Measurements from ENCODE around the gene ADAM33. TPM values are rescaled to one million over a fixed set of nuclear protein-coding genes. Genes with fewer than 3 reads are reported as not detected.

The ADAM33 gene
- total RNA-seq, 2 experiments from 2014 or later = not detected

DNA sequence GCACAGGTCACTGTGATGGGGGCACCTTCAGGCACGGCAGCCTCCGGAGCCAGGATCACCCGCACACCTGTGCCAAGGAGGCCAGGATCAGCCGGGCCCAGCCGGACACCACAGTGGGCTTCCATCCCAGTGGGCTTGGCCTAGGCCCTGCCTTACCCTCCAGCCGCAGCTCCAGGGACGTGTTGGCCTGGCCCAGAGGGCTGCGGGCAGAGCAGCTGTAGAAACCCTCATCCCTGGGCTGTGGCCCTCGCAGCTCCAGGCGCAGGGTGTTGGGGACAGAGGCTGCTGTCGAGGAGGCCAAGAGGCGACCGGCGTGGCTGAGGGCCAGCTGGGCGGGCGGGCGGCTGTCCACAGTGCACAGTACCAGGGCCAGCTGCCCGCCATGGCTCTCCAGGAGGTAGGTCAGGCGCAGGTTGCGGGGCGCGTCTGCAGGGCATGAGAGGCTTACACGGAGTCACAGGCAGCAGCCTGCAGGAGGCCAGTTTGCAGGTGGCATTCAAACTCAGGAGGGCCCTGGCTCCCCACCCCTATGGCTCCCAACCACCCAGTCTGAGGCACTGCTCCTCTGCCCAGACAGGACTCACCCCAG is 11.0 kb upstream of the ADAM33 start:
- CTCF ChIA-PET = no interaction called here

DNA sequence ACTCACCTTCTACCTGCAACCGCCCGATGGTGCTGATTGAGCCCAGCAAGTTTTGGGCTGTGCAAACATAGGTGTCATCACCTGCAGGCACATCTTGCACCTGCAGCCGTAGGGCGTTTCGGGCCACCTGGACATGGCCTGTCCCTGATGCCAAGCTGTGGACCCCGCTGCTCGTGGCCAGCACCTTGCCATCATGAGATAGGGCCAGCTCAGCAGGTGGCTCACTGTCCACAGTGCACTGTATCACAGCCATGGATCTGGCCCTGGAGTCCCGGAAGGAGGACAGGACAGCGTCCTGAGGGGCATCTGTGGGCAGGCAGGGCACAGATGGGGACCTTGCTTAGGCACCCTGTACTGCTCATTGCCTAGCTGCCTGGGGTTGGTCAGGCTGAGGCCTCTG is 10.1 kb upstream of the ADAM33 start:
- POLR2A ChIA-PET = no interaction called here

More for the DNA sequence above, 11.0 kb upstream of the ADAM33 start:
- POLR2A ChIA-PET = no interaction called here

DNA sequence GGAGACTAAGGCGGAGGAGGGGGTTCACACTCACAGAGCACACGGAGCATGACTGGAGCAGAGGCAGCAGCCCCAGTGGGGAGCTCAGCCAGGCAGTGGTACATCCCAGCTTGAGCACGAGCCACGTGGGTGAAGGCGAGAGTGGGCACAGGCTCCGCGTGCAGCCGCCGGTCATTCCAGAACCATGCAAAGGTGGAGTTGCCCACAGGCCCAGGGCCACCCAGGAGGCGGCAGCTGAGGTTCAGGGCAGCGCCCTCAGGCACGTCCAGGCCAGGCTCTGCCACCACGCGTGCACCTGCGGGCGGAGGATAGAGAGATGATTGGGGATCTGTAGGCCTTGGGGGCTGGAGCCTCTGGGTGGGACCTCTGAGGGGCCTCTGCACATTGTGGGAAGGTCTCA is 9.5 kb upstream of the ADAM33 start:
- ChIA-PET CTCF (interaction anchor here (0.7 to 0.8 kb wide), 2 partner anchors 18 to 172 kb away, joined by 3 to 4 read pairs; no protein-coding TSS in a partner anchor), POLR2A (no interaction called here)

More for the DNA sequence above, 10.1 kb upstream of the ADAM33 start:
- CTCF ChIA-PET = no interaction called here

DNA sequence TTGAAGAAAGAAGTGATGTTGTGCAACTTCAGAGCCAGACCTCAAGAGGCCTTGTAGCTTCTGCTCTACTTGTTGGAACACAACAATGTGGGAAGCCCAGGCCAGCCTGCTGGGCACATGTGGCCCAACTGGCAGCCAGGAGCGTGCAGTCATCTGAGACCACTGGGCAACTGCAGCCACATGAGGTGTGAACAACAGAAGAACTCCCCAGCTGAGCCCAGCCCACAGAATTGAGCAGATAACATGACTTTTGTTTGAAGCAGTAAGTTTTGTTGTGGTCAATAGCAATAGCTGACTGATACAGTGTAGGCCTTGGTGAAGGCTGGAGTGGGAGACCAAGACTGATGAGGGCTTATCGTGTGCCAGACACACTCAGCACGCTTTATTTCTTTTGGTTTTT is 8.6 kb upstream of the ADAM33 start:
- POLR2A ChIA-PET = no interaction called here
- CTCF ChIA-PET = interaction anchor here (0.7 to 0.8 kb wide), 3 partner anchors 15 to 171 kb away, joined by 3 to 4 read pairs (median 3); no protein-coding TSS in a partner anchor

DNA sequence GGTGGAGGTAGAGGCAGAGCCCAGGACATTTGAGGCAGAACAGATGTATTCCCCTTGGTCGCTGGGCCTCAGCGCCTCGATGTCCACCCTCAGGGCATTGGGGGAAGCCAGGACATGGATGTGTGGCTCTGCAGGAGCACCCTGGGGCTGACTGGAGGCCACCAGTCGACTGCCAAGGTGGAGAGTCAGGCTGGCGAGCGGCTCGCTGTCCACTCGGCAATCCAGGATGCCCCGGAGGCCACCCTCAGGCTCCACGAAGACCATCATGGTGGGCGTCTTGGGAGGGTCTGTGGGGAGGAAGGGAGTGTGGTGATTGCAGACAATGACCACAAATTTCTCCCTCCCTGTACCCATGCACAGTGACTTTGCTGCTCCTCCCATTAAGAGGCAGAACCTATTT is 8.2 kb upstream of the ADAM33 start:
- ChIA-PET POLR2A (no interaction called here), CTCF (interaction anchor here (0.8 kb wide), 1 partner anchor 15 kb away, joined by 3 read pairs; no protein-coding TSS in a partner anchor)

DNA sequence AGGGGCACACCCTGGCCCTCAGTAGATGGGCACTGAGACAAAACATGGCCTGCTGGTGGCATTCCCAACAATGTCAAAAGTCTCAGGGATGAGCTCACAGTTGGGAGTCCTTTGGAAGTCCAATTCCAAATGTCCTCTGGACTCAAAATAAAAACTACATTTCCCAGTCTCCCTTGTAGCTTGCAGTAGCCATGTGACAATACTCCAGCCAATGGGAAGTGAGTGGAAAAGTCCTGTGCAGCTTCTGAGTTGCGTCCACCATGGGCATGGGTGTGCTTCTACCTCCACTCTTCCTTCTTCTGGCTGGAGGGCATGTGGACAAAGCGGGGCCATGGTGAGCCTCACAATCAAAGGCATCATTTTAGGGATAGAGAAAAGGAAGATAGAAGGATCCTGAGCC is 5.8 kb upstream of the ADAM33 start:
- ChIA-PET CTCF (interaction anchor here (1.9 kb wide), 1 partner anchor 11 kb away, joined by 9 read pairs; no protein-coding TSS in a partner anchor), POLR2A (no interaction called here)

DNA sequence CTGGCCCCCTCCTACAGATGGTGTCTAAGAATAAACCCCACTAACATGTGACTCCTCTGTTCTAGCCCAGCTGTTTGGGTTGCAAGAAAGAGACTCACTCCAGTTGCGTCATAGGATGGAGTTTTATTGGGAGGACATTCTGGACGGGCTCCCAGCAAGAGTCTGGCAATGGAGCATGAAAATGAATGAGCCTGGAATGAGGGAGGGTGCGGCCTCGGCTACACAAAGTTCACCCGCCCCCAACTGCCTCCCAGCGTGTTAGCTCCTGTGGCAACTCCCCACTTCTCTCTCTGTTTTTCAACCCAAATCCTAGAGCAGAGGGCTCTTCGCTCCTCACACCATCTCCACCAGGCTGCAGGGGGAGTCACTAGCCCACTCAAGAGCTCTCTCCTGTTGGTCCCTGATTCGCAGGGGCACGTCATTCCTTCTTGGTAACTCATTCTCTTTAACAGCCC is 5.1 kb upstream of the ADAM33 start:
- CTCF ChIA-PET = interaction anchor here (1.4 to 1.9 kb wide), 2 partner anchors 10 kb away, joined by 5 to 9 read pairs; no protein-coding TSS in a partner anchor
- POLR2A ChIA-PET = no interaction called here

DNA sequence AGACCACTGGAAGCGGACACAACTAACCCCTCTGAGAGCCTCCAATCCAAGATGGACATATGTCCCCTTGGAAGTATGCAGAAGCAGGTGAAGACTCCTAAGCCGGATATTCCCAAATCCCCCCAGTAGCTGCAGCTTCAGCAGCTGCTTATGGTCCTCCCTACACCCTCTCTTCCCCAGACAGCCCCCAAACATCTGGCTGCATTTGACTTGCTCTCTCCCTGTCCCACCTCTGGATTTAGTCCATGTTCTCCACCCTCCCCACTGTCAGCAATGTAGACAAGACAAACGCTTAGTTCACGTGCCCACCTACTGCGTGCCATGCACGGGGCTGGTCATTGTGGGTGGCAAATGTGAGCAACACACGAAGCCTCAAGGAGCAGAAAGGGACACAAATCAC is 4.6 kb upstream of the ADAM33 start:
- ChIA-PET POLR2A (no interaction called here), CTCF (interaction anchor here (0.6 to 1.4 kb wide), 2 partner anchors 10 to 33 kb away, joined by 4 to 5 read pairs; no protein-coding TSS in a partner anchor)

DNA sequence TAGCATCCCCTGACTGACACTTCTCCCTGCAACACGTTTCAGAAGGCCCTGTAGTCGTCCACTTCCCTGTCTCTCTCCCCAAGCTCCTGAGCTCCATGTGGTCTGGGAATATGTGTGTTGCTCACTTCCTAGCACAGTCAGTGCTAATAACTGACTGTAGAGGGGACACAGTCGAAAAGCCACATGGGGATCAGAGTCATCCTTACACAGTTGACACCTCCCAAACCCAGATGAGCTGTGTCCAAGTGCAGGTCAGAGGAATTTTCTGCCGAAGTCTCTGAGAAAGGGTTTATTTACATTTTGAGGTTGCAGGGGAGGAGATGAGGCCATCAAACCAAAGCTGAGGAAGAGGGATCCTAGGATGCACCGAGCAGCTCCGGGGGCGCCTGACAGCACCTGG is 3.5 kb upstream of the ADAM33 start:
- CTCF ChIA-PET = interaction anchor here (1.4 kb wide), 1 partner anchor 9 kb away, joined by 5 read pairs; no protein-coding TSS in a partner anchor
- POLR2A ChIA-PET = no interaction called here

DNA sequence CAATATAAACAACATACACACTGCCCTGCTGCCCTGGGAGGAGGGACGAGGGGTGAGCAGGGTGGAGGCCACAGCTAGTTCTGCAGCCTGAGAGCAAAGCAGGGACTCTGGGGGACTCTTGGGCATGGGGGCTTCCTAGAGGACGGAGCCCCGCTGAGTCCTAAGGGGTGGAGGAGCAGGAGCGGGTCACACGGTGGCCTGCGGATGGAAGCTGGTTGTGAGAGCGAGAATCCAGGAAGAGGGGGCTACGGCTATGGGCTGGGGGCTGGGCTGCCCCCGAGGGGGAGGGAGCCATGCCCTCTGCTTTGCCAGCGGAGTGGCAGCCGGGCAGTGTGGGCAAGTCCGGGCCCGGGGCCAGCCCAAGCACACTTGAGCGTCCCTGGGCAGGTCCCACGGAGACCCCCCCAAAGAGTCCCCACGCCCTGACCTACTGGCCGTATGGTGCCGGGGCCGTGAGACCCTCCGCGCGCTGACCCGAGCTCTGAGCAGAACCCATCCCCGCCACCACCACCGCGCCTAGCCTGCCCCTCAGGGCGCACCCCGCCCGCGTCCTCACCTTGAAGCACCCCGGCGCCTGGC is 369 bp downstream of the ADAM33 start:
- POLR2A ChIA-PET = no interaction called here
- CTCF ChIA-PET = no interaction called here

DNA sequence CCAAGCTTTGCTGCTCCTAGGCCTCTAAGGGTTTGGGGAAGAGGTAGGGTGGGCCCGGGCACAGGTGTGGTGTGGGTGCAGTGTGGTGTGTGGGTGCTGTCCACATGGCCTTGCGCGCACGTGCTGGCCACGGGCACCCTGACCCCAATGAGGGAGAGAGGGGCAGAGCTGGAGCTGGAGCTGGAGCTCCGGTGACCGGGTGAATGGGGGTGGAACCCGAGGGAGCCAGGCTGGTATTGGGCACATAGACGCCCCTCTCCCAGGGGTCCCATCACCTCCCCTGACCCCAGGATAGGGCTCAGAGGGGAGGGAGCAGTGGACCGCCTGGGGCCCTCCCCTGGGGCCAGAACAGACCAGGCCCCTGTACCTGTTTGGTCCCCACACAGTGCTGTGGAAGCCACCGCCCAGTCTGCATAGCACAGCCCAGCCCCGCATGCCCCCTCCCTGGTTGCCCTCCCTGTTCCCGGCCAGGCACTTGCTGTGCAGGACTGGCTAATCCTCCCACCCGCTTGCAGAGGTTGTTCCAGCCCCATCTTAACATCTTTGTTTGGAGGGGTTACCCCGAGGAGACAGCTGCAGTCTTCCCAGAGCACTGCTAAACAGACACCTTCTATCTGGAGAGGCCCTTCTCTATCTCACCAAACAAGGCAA is 984 bp downstream of the ADAM33 start:
- ChIA-PET CTCF (interaction anchor here (1.0 kb wide), 1 partner anchor 30 kb away, joined by 4 read pairs; no protein-coding TSS in a partner anchor), POLR2A (no interaction called here)

DNA sequence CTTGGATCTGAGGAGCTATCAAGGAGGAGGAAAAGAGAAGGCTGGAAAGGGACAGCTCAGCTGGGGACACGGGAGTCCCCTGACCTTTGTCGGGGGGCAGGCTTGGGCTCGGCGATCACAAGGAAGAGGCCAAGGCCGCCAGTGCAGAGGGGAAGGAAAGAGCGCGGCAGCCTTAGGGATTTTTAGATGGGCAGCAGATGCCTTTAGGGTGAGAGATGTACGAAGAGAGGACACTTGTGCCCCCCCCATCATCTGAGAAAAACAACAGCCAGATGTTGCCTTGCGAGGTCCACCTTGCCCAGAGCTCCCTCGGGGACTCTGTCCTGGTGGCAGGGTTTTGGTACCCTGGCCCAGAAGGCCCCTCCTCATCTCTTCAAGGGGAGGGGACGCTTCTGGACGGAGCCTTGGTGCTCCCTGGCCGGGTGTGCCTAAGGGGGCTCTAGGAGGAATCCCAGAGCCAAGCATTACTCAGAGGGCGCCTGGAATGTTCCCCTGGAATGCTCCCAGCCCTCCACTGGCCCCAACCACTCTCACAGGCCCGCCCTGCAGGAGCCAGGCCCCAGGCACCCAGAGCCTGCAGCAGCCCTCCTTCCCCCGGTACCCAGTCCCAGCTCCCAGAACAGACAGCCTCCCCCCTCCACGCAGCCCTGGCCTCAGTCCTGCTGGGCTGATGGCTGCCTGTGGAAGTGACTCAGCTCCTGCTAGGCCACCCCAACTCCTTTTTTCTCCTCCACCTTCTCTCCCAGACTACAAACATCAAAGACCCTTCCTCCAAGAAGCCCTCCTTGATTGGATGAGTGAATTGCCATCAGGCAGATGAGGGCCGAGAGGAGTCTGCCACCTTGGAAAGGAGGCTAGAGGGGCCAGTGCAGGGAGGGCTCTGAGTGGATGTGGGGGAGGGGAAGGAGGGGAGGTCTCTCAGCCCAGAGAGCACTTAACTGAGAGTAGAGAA is 1.8 kb downstream of the ADAM33 start:
- ChIA-PET CTCF (interaction anchor here (0.6 to 1.0 kb wide), 2 partner anchors 21 to 31 kb away, joined by 4 read pairs; no protein-coding TSS in a partner anchor), POLR2A (no interaction called here)

DNA sequence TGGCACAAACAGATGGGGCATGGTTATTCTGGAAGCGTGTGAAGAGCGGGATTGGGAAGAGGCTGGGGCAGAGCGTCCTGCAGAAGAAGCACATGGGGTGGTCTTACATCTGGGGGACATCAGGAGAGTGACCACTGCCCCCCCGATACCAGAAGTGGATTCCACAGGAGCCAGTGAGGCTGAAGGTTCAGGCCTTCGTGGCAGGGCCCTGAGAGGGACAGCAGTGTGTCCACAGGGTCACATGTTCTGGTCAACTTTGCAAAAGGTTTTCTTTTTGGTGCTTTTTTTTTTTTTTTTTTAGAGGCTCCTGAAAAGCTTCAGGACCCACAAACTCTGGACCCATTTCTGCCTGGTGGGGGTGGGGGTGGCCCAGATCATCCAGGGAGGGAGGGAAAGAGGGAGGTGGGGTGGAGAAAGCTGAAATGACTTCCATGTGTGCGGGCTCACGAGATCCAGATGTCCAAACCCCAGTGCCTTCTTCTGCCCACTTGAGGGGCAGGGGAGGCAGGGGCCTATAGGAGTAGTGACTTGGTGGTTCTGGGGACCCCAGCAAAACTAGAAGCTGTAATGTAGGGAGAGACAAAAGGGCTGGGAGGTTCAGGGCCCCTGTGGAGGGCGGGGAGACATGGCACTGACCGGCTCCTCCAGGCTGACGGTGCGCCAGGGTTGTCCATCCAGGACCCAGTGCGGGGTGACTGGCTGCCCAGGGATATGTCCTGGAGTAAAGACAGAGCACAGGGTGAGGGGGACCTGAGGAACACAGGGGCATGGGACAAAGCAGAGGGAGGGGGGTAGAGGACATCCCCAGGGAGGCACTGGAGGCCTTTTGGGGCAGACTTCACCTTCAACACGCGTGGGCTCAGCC is 2.7 kb downstream of the ADAM33 start:
- POLR2A ChIA-PET = no interaction called here
- CTCF ChIA-PET = interaction anchor here (0.6 to 1.0 kb wide), 2 partner anchors 22 to 34 kb away, joined by 4 read pairs; partner anchors contain the start of gene SIGLEC1

DNA sequence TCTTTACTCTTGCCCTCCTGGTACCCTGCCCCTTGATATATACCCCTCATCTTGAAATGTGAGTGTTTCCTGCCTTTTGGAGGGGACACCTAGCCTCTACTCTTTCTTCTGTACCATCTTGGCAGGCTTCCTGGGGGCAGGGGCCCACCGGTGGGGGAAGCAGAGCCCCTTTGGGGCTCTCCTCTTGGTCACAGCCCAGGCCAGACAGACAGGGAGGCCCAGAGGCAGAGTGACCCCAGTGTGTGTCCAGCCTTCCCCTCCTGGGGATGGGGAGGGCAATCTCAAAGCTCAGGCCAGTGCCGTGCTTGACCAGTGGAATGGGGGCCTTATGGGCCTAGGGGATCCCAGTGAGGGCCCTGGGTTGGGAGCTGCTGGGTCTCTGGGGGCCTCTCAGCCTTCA is 3.6 kb downstream of the ADAM33 start:
- POLR2A ChIA-PET = no interaction called here
- CTCF ChIA-PET = interaction anchor here (1.0 to 2.9 kb wide), 5 partner anchors 10 to 75 kb away, joined by 4 to 24 read pairs (median 4); partner anchors contain the start of gene SIGLEC1

DNA sequence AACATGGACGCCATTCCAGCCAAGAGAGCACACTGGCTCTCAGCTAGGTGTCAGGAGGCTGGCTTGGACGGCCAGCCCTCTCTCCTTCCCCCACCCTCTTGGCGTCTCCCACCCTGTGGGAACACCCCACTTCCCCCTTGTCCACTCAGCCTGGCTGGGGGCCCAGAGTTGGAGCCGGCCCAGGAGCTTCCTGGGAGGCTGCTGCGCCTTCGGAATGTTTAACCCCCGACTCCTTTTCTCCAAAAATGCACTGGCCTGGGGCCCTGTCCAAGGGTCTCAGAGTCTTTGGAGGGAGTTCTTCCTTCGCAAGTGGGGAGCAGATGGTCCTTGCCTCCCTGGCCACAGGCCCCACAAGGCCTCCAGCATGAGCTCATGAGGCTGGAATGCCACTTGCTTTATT is 4.1 kb downstream of the ADAM33 start:
- ChIA-PET CTCF (interaction anchor here (1.0 to 2.9 kb wide), 7 partner anchors 10 to 99 kb away, joined by 4 to 24 read pairs (median 5); partner anchors contain the start of gene SIGLEC1), POLR2A (no interaction called here)

DNA sequence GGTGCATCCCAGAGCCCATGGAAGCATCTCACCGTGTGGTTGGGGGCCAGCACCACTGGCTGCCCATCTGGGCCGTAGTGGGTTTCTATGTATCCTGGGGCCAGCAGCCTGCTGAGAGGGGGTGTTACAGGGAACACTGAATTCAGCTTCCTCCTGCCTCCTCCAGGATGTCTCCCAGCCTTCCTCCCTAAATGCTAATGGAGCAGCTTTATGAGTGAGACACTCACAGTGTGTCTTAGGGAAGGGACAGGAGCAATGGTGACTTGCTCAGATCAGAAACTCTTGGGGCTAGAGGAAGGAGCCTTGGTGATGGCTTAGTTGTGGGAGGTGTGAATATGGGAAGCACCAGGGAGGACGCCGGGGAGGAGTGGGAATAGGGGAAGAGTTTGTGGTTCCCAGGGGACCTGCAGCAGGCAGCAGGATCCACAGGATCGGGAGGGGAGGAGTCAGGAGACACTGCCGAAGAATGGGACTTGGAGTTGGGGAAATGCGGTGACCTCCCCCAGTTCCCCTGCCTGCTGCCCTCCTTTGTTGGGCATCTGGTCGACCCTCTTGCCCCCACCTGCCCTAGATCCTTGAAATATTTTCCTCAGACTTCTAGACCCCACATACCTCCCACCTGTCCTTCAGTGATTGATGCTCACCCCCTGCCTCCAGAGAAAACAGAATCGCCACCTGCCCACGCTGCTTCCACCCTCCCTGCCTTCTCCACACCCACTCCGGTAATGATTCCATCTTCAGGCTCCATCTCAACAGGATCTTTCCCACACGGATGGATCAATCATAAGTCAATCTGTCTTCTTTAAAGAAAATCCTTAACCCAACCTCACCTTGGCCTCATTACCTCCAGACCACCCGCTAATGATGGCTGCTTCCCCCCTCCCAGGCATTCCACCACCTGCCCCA is 6.6 kb downstream of the ADAM33 start:
- CTCF ChIA-PET = interaction anchor here (0.6 to 2.9 kb wide), 8 partner anchors 10 to 94 kb away, joined by 3 to 24 read pairs (median 3); no protein-coding TSS in a partner anchor

DNA sequence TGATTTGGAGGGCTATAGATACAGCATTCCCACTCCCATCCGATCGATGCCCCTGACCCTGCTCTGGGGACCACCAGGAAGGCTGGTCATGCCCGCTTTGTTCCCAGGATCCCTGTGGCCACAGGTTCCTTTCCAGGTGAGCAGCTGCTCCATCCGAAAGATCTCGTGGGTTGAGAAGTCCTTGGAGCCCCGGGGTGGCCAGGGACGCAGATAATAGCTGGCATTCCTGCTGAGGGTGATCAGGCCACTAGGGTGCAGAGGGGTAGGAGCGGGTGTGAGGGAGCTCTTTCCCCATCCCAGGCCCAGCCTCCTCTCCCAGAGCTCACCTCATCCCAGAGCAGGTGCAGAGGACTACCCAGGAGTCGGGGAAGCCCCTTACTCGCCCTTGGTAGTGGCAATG is 7.4 kb downstream of the ADAM33 start:
- ChIA-PET CTCF (interaction anchor here (0.7 to 1.2 kb wide), 3 partner anchors 30 to 76 kb away, joined by 3 to 5 read pairs (median 4); no protein-coding TSS in a partner anchor), POLR2A (no interaction called here)

More for the DNA sequence above, 6.6 kb downstream of the ADAM33 start:
- POLR2A ChIA-PET = no interaction called here
